NCI-H2196 (cell line): Measurements from ENCODE around the gene SEC24C.
"Not testable (repeated sequence)": the region's sequence is repeated elsewhere in the genome, so short reads cannot be mapped to it uniquely, and the experiment has no call there.

ENCODE experiments used
- DNase-seq: peaks from one replicate; lab custom pipeline; 2025; ENCODE audit not compliant: unreplicated experiment; lab: John Stamatoyannopoulos, UW

Gene SEC24C

GRCh38 chr10:73768881-73769280, 24.7 kb downstream of the SEC24C start:
- peak; percentile 23 for DNase-seq

DNA sequence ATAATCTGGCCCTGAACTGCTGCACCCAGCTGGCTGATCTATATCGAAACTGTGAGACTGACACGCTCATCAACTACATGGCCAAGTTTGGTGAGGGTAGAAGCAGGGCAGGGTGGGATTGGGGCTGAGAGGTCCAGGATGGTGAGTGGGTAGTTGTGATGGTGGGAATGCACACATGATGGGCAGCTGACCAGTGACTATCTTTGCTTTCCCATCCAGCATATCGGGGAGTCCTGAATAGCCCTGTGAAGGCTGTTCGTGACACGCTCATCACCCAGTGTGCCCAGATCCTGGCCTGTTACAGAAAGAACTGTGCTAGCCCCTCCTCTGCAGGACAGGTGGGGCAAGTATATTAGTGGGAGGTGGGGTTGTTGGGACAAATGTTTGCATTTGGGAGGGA, 25.2 kb downstream of the SEC24C start:
- DNase-seq: no peak

DNA sequence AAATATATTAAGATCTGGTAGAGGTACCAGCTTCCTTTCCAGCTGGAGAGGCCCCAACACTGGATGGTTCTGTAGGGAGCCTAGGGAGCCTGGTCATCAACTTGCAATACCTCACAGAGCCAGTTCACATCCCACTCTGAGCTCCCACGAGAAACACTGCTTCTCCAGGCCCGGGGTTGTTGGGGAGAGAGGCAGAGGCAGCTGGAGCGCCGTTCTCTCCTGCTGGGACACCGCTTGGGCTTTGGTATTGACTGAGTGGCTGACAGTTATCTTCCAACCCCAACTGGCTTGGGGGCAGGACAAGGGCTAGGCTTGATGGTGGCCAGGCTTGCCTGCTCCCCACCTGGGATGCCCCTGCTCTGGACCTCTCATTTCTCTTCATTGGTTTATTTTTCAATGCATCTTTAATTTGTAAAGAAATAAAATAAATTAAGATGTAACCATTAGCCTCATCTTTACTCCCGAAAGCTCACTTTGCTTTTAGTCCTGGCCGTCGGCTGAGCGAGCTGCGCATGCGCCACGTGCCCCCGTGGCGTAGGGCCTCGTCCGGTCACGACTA, 27.6 kb downstream of the SEC24C start:
- peak; percentile 87 for DNase-seq

- DNase-seq: peak; percentile 79
Observed at GRCh38 chr10:73772281-73773151, 28.3 kb downstream of the SEC24C start.

GRCh38 chr10:73773152-73773879, 29.1 kb downstream of the SEC24C start:
- no peak for DNase-seq

DNA sequence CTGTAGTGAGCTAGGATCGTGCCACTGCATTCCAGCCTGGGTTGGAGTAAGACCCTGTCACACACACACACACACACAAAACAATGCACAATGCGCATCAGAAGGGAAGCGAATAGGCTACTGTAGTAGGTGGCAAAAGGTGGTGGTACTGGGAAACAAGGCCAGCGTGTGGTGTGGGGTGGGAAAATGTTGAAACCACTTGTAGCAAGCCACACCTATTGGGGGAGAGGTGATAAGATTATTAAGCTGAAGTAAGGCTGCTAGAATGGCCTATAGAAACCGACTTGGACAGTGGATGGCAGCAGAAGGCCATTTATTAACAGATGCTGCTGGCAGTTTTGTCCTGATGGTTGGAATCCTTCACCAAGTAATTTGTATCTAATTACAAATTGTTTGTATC, 30.5 kb downstream of the SEC24C start:
- no peak for DNase-seq

GRCh38 chr10:73779018-73779417, 34.8 kb downstream of the SEC24C start:
- DNase-seq: no peak

- DNase-seq: no peak
Observed at GRCh38 chr10:73779539-73780197, 35.5 kb downstream of the SEC24C start.

DNA sequence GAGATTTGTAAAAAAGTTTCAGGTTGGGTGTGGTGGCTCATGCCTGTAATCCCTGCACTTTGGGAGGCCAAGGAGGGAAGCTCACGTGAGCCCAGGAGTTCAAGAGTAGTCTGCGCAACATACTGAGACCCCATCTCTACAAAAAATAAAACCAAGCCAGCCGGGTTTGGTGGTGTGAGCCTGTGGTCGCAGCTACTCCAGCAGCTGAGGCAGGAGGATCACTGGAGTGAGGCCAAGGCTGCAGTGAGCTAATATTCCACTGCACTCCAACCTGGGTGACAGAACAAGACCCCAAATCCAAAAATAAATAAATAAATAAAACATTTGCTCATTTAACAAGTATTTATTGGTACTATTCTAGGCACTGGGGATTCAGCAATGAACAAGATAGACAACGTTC, 36.1 kb downstream of the SEC24C start:
- no peak for DNase-seq

DNA sequence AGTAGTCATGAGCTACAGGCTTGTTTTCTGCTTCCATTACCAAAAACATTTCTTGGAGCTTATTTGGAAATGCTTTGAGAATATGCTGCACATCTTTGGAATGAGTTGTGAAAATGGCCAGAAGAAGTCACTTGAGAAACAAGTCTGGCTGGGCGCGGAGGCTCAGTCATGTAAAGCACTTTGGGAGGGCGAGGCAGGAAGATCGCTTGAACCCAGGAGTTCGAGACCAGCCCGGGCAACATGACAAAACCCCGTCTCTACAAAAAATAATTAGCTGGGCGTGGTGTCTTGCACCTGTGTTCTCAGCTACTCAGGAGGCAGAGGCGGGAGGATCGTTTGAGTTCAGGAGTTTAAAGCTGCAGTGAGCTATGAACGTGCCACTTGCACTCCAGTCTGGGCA, 36.8 kb downstream of the SEC24C start:
- no peak for DNase-seq

DNA sequence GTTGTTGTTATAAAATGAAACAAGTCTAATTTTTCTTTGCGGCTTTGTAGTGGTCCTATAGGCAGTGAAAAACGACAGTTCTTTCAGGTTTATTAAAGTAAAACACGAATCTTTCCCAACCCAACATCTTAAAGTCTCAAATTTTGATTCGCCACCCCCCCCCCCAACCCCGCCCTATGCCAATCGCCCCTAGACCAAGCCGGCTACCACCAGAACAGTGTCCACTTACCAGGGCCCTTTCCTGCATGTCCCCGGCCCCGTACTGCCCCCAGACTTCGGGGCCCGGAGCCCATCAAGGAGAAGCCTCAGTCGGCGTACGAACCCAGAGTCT, 37.3 kb downstream of the SEC24C start:
- DNase-seq: no peak

DNA sequence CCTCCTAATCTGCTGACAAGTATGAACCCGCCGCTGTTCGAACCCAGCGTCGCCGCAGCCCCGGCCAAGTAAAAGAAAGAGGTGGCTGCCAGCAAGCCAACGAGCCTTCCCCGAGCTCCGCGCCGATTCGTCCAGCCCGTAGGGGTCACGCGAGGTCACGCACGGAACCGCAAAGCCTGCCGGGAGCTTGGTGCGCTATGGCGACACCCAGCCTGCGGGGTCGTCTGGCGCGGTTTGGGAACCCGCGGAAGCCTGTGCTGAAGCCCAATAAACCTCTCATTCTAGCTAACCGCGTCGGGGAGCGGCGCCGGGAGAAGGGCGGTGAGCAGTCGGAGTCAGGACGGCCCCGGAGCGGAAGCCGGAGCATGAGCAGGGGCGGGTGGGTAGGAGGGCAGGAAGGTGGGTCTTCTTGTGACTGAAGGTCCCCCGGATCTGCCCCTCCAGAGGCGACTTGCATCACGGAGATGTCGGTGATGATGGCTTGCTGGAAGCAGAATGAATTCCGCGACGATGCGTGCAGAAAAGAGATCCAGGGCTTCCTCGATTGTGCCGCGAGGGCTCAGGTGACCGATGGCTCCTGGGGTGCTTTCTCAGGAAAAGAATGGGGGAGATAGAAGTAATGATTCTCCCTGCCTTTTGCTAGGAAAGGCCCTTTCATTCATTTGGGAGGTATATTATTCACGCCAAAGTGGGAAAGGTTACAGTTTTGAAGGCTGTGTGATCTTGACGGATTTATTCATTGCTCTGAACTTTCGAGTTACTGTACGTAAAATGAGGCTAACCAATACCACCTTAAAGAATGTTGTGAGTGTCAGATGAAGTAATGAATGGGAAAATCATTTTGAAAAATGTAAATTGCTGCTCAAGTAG, 37.9 kb downstream of the SEC24C start, which contains the start of gene CHCHD1:
Gene CHCHD1, plus strand, starts transcription at position 170 of the 870 bp plus-strand sequence. Its CDS starts 28 bp downstream, at position 198.
- peak; percentile 90 for DNase-seq

DNA sequence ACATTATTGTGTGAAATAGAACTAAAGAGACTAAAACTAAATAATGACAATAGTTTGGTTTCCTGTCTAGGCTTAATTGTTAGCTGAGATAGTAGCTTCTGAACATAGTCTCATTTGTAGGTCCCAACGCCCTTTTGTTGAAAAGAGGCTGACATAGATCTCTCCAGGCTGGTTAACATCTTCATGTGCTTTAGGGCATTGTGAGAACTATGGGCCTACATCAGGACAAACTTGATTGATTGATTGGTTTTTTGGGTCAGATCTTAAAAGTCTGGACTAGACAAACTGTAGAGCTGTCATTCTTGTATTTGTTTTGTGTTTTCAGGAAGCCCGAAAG, 38.5 kb downstream of the SEC24C start:
- no peak for DNase-seq

DNA sequence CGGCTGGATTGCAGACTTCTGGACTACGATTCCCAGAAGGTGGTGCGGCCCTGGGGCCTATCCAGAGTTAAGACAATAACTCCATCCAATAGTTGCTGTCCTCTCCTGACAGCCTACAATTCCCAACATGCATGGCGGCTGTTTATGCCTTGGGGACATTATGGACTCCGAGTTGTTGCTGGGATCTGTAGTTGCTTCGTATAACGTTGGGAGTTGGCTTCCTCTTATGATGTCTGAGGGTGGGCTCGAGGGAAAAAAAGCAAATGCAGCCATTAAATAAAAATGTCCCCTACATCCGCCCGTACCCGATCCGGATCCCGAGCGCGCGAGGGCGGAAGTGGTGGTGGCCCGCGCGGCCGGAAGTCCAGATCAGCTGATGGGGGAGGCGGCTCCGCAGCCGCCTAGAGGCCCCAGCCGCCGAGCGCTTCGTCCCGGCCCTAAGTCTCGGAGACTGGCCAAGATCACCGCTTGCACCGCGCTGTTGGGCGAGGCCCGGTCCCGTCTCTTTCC, 41.1 kb downstream of the SEC24C start, which contains the start of gene ZSWIM8:
Gene ZSWIM8, plus strand, starts transcription at position 396 of the 510 bp plus-strand sequence. CDS start 273 bp downstream, outside the sequence.
- peak; percentile 90 for DNase-seq

GRCh38 chr10:73785721-73786511, 41.7 kb downstream of the SEC24C start:
- DNase-seq: no peak

DNA sequence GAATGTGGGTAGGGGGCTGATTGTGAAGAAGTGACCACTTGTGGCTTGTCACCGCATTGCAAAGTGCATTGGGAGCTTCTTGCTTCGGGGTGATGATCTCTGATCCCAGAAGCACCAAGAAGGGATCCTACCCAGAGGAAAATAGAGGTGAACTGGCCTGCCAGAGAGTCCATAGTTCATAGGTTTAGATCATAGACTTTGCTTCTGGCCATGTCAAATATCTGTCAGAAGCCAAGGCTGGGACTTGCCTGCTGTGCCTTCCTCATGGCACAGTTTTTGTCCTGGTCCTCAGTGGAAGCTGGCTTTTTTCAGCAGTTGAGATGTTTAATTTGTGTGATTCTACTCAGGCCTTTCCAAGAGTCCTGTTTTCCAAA, 42.3 kb downstream of the SEC24C start:
- DNase-seq: no peak

DNA sequence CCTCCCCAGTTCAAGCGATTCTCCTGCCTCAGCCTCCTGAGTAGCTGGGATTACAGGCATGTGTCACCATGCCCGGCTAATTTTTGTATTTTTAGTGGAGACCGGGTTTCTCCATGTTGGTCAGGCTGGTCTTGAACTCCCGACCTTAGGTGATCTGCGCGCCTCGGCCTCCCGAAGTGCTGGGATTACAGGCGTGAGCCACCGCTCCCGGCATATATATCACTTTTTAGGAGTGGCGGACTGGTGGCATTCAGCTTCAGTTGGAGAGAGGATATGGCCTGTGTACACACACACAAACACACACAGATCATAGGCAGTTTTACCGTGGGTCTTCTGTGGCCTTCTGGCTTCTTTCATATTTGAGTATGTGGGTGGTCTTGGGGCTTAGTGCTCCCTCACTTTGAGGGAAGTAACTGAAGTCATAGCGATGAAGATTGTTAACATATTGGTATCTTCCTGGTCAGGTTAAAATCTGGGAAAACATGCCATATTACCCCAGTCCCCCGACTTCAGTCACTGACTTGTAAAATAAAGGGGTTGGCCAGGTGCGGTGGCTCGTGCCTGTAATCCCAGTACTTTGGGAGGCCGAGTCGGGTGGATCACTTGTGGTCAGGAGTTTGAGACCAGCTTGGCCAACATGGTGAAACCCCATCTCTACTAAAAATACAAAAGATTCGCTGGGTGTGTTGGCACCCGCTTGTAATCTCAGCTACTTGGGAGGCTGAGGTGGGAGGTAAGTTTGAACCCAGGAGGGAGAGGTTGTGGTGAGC, 43.0 kb downstream of the SEC24C start:
- DNase-seq: not testable (repeated sequence)

- DNase-seq: no peak
Observed at GRCh38 chr10:73788864-73789658, 44.9 kb downstream of the SEC24C start.
